ENCODE measurements around the gene FEM1C. TPM values are rescaled to one million over a fixed set of nuclear protein-coding genes. Genes with fewer than 3 reads are reported as not detected.

The FEM1C gene
- total RNA-seq, 1 donor from 2014 or later = 24.1 TPM

DNA sequence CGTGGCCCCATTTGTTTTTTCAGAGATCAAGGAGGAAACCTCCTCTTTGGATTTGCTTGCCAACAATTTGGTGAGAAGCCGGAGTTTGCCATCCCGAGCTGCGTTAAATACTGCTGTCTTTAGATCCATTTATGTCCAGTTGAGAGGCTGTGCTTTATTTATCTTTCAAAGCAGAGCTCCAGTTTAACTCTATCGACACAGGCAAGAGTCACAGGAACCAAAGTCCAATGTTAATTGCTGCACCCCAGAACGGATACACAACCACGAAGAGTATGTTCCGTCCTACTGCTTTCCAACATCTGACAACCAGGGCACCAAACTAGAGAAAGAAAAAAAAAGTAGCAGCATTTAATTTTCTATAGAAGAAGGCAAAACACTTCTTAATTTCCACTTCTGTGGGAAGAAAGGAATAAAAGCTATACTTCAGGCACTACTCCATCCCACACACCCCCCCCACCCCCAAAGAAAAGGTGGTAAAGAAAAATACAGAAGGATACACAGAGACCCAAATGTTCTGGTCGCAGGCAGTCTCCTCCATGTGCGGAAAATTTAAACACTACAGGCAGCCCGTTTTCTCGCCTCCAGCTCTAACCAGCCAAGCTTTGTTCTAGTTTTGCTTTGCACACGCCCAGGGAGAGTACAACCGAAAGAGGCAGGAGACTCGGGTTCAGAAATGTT is 1.1 kb downstream of the FEM1C start:
- Histone ChIP-seq H3K4me3 (peak overlapping the region; percentile 78), H3K9me3 (peaks cover 6% of the 10 kb centered on the region), H3K27me3 (ENCODE audit: low read depth) (no peaks in the 10 kb centered on the region), H3K36me3 (peaks cover 25% of the 10 kb centered on the region), H3K4me1 (peaks cover 48% of the 10 kb centered on the region), H3K27ac (peak overlapping the region; percentile 99)
- no peak for DNase-seq
- ATAC-seq = peak; percentile 39 to 56
- TF ChIP-seq, protein P1, sequence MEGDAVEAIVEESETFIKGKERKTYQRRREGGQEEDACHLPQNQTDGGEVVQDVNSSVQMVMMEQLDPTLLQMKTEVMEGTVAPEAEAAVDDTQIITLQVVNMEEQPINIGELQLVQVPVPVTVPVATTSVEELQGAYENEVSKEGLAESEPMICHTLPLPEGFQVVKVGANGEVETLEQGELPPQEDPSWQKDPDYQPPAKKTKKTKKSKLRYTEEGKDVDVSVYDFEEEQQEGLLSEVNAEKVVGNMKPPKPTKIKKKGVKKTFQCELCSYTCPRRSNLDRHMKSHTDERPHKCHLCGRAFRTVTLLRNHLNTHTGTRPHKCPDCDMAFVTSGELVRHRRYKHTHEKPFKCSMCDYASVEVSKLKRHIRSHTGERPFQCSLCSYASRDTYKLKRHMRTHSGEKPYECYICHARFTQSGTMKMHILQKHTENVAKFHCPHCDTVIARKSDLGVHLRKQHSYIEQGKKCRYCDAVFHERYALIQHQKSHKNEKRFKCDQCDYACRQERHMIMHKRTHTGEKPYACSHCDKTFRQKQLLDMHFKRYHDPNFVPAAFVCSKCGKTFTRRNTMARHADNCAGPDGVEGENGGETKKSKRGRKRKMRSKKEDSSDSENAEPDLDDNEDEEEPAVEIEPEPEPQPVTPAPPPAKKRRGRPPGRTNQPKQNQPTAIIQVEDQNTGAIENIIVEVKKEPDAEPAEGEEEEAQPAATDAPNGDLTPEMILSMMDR (IDR thresholded peaks at IDR 0.05) = no peak
- intact Hi-C loops (cut with DNase I) = no loop called here

DNA sequence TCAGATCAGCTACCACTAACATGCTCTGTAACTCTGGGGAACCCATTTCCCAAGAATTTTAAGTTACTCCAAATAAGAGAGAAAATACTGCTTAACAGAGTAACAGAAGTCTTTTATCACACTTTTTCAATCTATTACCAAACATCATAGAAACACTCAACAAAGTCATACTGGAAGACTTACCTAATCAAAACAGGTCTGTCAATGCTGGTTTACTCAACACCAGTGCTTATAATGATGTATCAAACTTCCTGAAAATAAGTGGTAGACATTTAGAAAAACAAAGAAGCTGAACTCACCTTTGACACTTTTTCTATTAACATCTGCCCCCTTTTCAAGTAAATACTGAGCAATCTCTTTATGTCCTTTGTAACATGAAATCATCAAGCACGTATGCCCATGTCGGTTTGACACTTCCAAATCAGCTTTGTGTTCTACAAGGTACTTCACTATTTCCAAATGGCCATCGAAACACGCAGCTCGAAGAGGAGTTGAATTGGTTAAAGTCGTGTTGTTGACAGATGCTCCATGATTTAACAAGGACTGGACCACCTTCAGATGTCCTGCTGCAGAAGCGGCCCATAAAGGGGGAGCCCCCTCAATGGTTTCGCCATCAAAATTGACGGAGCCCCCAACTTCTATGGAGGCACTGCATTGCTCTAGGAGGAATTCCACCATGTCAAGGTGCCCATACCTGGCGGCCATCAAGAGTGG is 1.8 kb downstream of the FEM1C start:
- H3K36me3 ChIP-seq = peaks cover 29% of the 10 kb centered on the region
- H3K9me3 ChIP-seq = peaks cover 6% of the 10 kb centered on the region
- peak overlapping the region; percentile 78 for H3K4me3 ChIP-seq
- intact Hi-C loops (cut with DNase I) = no loop called here
- peaks cover 55% of the 10 kb centered on the region for H3K4me1 ChIP-seq
- H3K27ac ChIP-seq = peak overlapping the region; percentile 99
- DNase-seq (no peak), ATAC-seq (no peak)
- TF ChIP-seq, protein P1 (IDR thresholded peaks at IDR 0.05) = no peak
- H3K27me3 ChIP-seq (ENCODE audit: low read depth) = no peaks in the 10 kb centered on the region

DNA sequence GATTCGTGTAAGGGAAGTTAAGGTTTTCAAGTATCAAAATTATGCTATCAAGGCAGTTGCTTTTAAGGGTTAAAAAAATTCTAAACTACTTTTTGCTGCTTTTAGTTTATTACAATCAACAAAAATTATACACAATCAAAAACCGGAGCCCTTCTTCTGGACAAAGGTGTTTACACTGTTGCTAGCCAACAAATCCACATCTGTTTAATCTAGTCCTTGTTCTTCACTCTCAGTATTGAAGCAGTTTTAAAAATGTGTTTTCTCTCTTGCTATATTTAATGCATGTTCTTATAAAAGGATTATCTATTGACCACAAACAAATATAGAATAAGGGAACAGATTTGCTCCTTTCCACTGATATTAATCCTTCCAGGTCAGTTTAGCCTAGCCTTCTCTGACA is 2.5 kb downstream of the FEM1C start:
- peak overlapping the region; percentile 78 for H3K4me3 ChIP-seq
- peaks cover 29% of the 10 kb centered on the region for H3K36me3 ChIP-seq
- H3K9me3 ChIP-seq = peaks cover 6% of the 10 kb centered on the region
- TF ChIP-seq, protein P1 (IDR thresholded peaks at IDR 0.05) = no peak
- no peaks in the 10 kb centered on the region for H3K27me3 ChIP-seq (ENCODE audit: low read depth)
- H3K4me1 ChIP-seq = peaks cover 62% of the 10 kb centered on the region
- DNase-seq (no peak), ATAC-seq (no peak)
- H3K27ac ChIP-seq = peak overlapping the region; percentile 99
- intact Hi-C loops (cut with DNase I) = no loop called here

DNA sequence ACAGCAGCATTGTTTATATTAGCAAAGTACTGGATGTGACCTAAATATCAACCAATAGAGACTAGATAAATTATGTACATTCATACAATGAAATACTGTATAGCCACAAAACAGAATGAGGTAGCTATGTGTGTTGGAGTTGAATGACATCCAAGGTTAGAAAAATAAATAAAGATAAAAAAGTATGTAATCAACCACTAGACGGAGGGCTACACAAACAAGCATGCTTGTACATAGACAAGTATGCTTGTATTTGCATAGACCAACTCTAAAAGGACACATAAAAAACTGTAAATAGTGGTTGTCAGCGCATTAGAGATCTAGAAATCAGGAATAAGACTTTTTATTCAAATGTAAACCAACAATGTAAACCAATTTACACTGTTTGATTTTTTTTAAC is 3.0 kb downstream of the FEM1C start:
- intact Hi-C loops (cut with DNase I) = no loop called here
- H3K4me3 ChIP-seq = peak overlapping the region; percentile 78
- TF ChIP-seq, protein P1 (IDR thresholded peaks at IDR 0.05) = no peak

GRCh38 chr5:115535479-115536035 is 9.0 kb downstream of the FEM1C start:
- TF ChIP-seq, protein P1 (IDR thresholded peaks at IDR 0.05) = no peak
- H3K36me3 ChIP-seq = peaks cover 19% of the 10 kb centered on the region
- no peaks in the 10 kb centered on the region for H3K27me3 ChIP-seq (ENCODE audit: low read depth)
- peaks cover 76% of the 10 kb centered on the region for H3K4me1 ChIP-seq
- H3K27ac ChIP-seq = no peak overlapping the region
- ATAC-seq = no peak
- no peak for DNase-seq
- intact Hi-C loops (cut with DNase I) = no loop called here
- H3K4me3 ChIP-seq = no peak overlapping the region
- H3K9me3 ChIP-seq = peaks cover 4% of the 10 kb centered on the region

More for the DNA sequence above, 3.0 kb downstream of the FEM1C start:
- DNase-seq (no peak), ATAC-seq (no peak)
- Histone ChIP-seq H3K9me3 (peaks cover 6% of the 10 kb centered on the region), H3K27me3 (ENCODE audit: low read depth) (no peaks in the 10 kb centered on the region), H3K27ac (peak overlapping the region; percentile 99), H3K36me3 (peaks cover 29% of the 10 kb centered on the region), H3K4me1 (peaks cover 67% of the 10 kb centered on the region)
